Transverse colon (tissue), 4 donors: ENCODE data around the gene BLTP3B. TPM values are rescaled to one million over a fixed set of nuclear protein-coding genes. Genes with fewer than 3 reads are reported as not detected.

Experiments
- DNase-seq: peaks from one replicate; pipeline ENCODE4 v3.0.0-alpha.2; 2019
- H3K27ac ChIP-seq, 4 donors: fragments of 200-600 bp; sonication (generic); 2 replicates each; pipeline ENCODE4 v1.5.1; 2016 to 2018; ENCODE audit warnings: inconsistent platforms in 4 of 4
- H3K27me3 ChIP-seq: fragments of 200-600 bp; sonication (generic); 2 replicates; pipeline ENCODE4 v1.5.1; 2017; ENCODE audit warnings: inconsistent platforms
- H3K36me3 ChIP-seq, 4 donors: fragments of 200-600 bp; sonication (generic); 2 replicates each; pipeline ENCODE4 v1.5.1; 2017 to 2019; ENCODE audit warnings: inconsistent platforms in 4 of 4
- H3K4me1 ChIP-seq, 4 donors: fragments of 200-600 bp; sonication (generic); 2 replicates each; pipeline ENCODE4 v1.5.1; 2017 to 2020; ENCODE audit warnings: inconsistent platforms in 4 of 4
- H3K4me3 ChIP-seq, 4 donors: fragments of 200-600 bp; sonication (generic); 1 replicate in 1 of 4; 2 replicates in 3 of 4; pipeline versions ENCODE4 v1.5.1 to v1.6.1; 2017 to 2019; ENCODE audit warnings: inconsistent platforms in 4 of 4
- H3K9me3 ChIP-seq, 2 donors: fragments of 200-600 bp; sonication (generic); 2 replicates each; pipeline ENCODE4 v1.5.1; 2017 to 2019; ENCODE audit warnings: inconsistent platforms in 2 of 2
- CTCF ChIP-seq, 5 experiments: fragments of 200-600 bp in 3 of 5; fragments of 450-650 bp in 2 of 5; sonication (generic) in 3 of 5; IDR thresholded peaks; 1 replicate in 2 of 5; 2 replicates in 3 of 5; pipeline ENCODE4 v1.5.1; 2016 to 2017; ENCODE audit warnings: antibody characterized with exemption in 5 of 5, inconsistent platforms in 3 of 5, mild to moderate bottlenecking in 2 of 5, moderate library complexity in 1 of 5
- EP300 ChIP-seq: sonication (generic); formaldehyde crosslinking; IDR thresholded peaks from one replicate; pipeline ENCODE4 v1.6.1; 2017; ENCODE audit warnings: antibody characterized with exemption, low read depth
- POLR2A ChIP-seq: fragments of 450-650 bp; IDR thresholded peaks from one replicate; pipeline ENCODE4 v1.6.1; 2016; ENCODE audit warnings: antibody characterized with exemption, mild to moderate bottlenecking, moderate library complexity
- POLR2AphosphoS5 ChIP-seq, 3 donors: sonication (generic); formaldehyde crosslinking; IDR thresholded peaks; one replicate each; pipeline ENCODE4 v1.6.1; 2016; ENCODE audit warnings: antibody characterized with exemption in 3 of 3
- WGBS, 2 donors: methylation state at CpG; one replicate each; pipeline ENCODE4 v1.1.5; 2018; ENCODE audit warnings: low coverage in 1 of 2; 5-methylcytosine and 5-hydroxymethylcytosine counted together
- in situ Hi-C, 4 donors: fragments of 200-750 bp; cut with MboI; loops; one replicate each; pipeline versions ENCODE4 v1.15.0 to v1.15.1; 2017; ENCODE audit warnings: low sequenced_read_pairs in 3 of 4, low pct_ligation_motif_present in 1 of 4, low pct_unique_long_range_greater_than_20kb in 1 of 4
- intact Hi-C: fragments of 100-400 bp; cut with DNase I; formaldehyde crosslinking; loops from one replicate; pipeline ENCODE4 v1.15.1; 2023; ENCODE audit warnings: low total_unique reads
- total RNA-seq, 4 donors: library from RNA; depleted of rRNA; stranded (reverse); fragments of >200 nt; gene quantifications; one replicate each; pipeline ENCODE4 v1.1.0, GENCODE V29; 2016

BLTP3B gene
- total RNA-seq, 4 donors from 2014 or later = 3.8 to 44.1 (median 31.5) TPM

GRCh38 chr12:100151769-100152168 lies 9.1 kb upstream of the BLTP3B start:
- TF ChIP-seq CTCF (IDR thresholded peaks at IDR 0.05) (no peak), EP300 (no peak), POLR2AphosphoS5 (IDR thresholded peaks at IDR 0.05) (no peak), POLR2A (no peak)
- Histone ChIP-seq H3K4me1 (no peaks in the 10 kb centered on the region), H3K4me3 (no peak overlapping the region), H3K27ac (no peak overlapping the region), H3K36me3 (no peaks in the 10 kb centered on the region), H3K27me3 (no peaks in the 10 kb centered on the region), H3K9me3 (no peaks in the 10 kb centered on the region)
- no peak for DNase-seq
- in situ Hi-C loops (no loop called here), intact Hi-C loops (no loop called here)
- 79 to 93% methylated on average over 2 of the region's 2 CpGs for WGBS, 2 donors

GRCh38 chr12:100146252-100146651 lies 3.6 kb upstream of the BLTP3B start:
- Histone ChIP-seq H3K4me3 (no peak overlapping the region), H3K36me3 (no peaks in the 10 kb centered on the region), H3K4me1 (peaks cover 0 to 12% (median 8%) of the 10 kb centered on the region in 4 donors), H3K27ac (no peak overlapping the region), H3K9me3 (no peaks in the 10 kb centered on the region), H3K27me3 (no peaks in the 10 kb centered on the region)
- no peak for TF ChIP-seq CTCF (IDR thresholded peaks at IDR 0.05)
- TF ChIP-seq POLR2AphosphoS5 (IDR thresholded peaks at IDR 0.05) = no peak
- no peak for TF ChIP-seq EP300
- no peak for TF ChIP-seq POLR2A
- WGBS, 2 donors = 75 to 97% methylated on average over 1 to 2 of the region's 2 CpGs
- DNase-seq = no peak
- intact Hi-C loops (no loop called here), in situ Hi-C loops (no loop called here)

- intact Hi-C loops = no loop called here
- no peak overlapping the region for H3K4me3 ChIP-seq
- no peaks in the 10 kb centered on the region for H3K36me3 ChIP-seq
- H3K4me1 ChIP-seq = peaks cover 0 to 18% (median 13%) of the 10 kb centered on the region in 4 donors
- no peak overlapping the region for H3K27ac ChIP-seq
- TF ChIP-seq POLR2A = no peak
- no peak for TF ChIP-seq EP300
- TF ChIP-seq POLR2AphosphoS5 (IDR thresholded peaks at IDR 0.05) = no peak
- no peak for TF ChIP-seq CTCF (IDR thresholded peaks at IDR 0.05)
- WGBS, 2 donors = 96 to 98% methylated on average over 5 to 7 of the region's 7 CpGs
- in situ Hi-C loops = no loop called here
- no peak for DNase-seq
- no peaks in the 10 kb centered on the region for H3K27me3 ChIP-seq
- no peaks in the 10 kb centered on the region for H3K9me3 ChIP-seq
Observed at GRCh38 chr12:100145643-100146042, 3.0 kb upstream of the BLTP3B start.

- no peak for TF ChIP-seq EP300
- TF ChIP-seq POLR2A = peak; percentile 71
- TF ChIP-seq CTCF (IDR thresholded peaks at IDR 0.05) = no peak
- peak; percentile 78 to 84 (median 82) for TF ChIP-seq POLR2AphosphoS5 (IDR thresholded peaks at IDR 0.05)
- DNase-seq = peak; percentile 68
- H3K27me3 ChIP-seq = no peaks in the 10 kb centered on the region
- peaks cover 8 to 49% (median 23%) of the 10 kb centered on the region in 4 donors for H3K4me1 ChIP-seq
- no peaks in the 10 kb centered on the region for H3K9me3 ChIP-seq
- WGBS, 2 donors = 0 to 1% methylated on average over 3 to 66 of the region's 86 CpGs
- peak overlapping the region; percentile 74 to 99 (median 90) for H3K4me3 ChIP-seq
- in situ Hi-C loops = no loop called here
- H3K36me3 ChIP-seq = no peaks in the 10 kb centered on the region
- H3K27ac ChIP-seq = peak overlapping the region; percentile 96 to 99 (median 98)
- intact Hi-C loops = loop anchor here (5.0 kb wide), 1 partner anchor 60 kb away; the partner anchor contains the start of gene ACTR6
Observed at GRCh38 chr12:100141998-100142850, 450 bp downstream of the BLTP3B start.
